Thoracic aorta (tissue), 2 donors: ENCODE data around the gene ZRANB3. TPM values are rescaled to one million over a fixed set of nuclear protein-coding genes. Genes with fewer than 3 reads are reported as not detected.

Experiments used
- ATAC-seq: fragments of 150-250 bp; one replicate; pipeline ENCODE4 v1.8.0; 2017; ENCODE audit warnings: low read depth; ENCODE audit not compliant: insufficient number of reproducible peaks, low FRiP score
- DNase-seq: peaks from one replicate; pipeline ENCODE4 v3.0.0-alpha.2; 2020; ENCODE audit warnings: low spot score
- H3K27ac ChIP-seq, 2 donors: fragments of 200-600 bp; sonication (generic); 1 replicate in 1 of 2; 2 replicates in 1 of 2; pipeline ENCODE4 v1.5.1; 2016; ENCODE audit warnings: mild to moderate bottlenecking in 2 of 2, moderate library complexity in 2 of 2
- H3K27me3 ChIP-seq: fragments of 200-600 bp; sonication (generic); replicated peaks from 2 replicates; pipeline ENCODE4 v1.6.0; 2016; ENCODE audit warnings: mild to moderate bottlenecking; ENCODE audit not compliant: insufficient read depth
- H3K36me3 ChIP-seq: fragments of 200-600 bp; sonication (generic); one replicate; pipeline ENCODE4 v1.5.1; 2016
- H3K4me1 ChIP-seq, 2 donors: fragments of 200-600 bp; sonication (generic); 1 replicate in 1 of 2; 2 replicates in 1 of 2; pipeline versions ENCODE4 v1.5.1 to v1.6.0; 2016; ENCODE audit warnings: low read depth in 2 of 2, mild to moderate bottlenecking in 1 of 2; ENCODE audit not compliant: control insufficient read depth in 1 of 2
- H3K4me3 ChIP-seq: fragments of 200-600 bp; sonication (generic); 2 replicates; pipeline ENCODE4 v1.5.1; 2016; ENCODE audit warnings: mild to moderate bottlenecking
- H3K9me3 ChIP-seq: fragments of 200-600 bp; sonication (generic); 2 replicates; pipeline ENCODE4 v1.5.1; 2016
- total RNA-seq, 2 donors: library from RNA; depleted of rRNA; stranded (reverse); fragments of >200 nt; gene quantifications; one replicate each; pipeline versions ENCODE4 v1.1.0 to v1.2.3, GENCODE V29; 2016
- TF ChIP-seq, protein P1 (sequence below): fragments of 200-600 bp; sonication (generic); IDR thresholded peaks from one replicate; pipeline ENCODE4 v1.5.1; 2019; ENCODE audit warnings: antibody characterized with exemption

Gene ZRANB3
- total RNA-seq, 2 donors from 2014 or later: 3.2 to 4.2 TPM

DNA sequence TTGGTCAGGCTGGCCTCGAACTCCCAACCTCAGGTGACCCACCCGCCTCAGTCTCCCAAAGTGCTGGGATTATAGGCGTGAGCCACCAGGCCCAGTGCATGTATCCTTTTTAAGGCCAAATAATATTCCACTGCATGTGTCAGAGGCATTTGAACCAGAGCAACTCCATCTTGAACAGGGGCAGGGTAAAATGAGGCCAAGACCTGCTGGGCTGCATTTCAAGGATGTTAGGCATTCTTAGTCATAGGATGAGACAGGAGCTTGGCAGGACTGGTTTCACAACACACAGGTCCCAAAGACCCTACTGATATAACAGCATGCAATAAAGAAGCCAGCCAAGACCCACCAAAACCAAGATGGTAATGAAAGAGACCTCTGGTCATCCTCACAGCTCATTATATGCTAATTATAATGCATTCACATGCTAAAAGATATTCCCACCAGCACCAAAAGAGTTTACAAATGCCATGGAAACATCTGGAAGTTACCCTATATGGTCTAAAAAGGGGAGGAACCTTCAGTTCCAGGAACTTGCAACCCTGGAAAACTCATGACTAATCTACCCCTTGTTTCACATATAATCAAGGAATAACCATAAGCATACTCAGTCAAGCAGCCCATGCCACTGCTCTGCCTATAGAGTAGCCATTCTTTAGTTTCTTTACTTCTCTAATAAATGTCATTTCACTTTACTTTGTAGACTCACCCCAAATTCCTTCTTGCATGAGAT, 274.3 kb downstream of the ZRANB3 start:
- Histone ChIP-seq H3K27ac (no peak overlapping the region), H3K27me3 (no peaks in the 10 kb centered on the region), H3K9me3 (no peaks in the 10 kb centered on the region), H3K4me3 (no peak overlapping the region), H3K4me1 (no peaks in the 10 kb centered on the region), H3K36me3 (no peaks in the 10 kb centered on the region)
- TF ChIP-seq, protein P1, sequence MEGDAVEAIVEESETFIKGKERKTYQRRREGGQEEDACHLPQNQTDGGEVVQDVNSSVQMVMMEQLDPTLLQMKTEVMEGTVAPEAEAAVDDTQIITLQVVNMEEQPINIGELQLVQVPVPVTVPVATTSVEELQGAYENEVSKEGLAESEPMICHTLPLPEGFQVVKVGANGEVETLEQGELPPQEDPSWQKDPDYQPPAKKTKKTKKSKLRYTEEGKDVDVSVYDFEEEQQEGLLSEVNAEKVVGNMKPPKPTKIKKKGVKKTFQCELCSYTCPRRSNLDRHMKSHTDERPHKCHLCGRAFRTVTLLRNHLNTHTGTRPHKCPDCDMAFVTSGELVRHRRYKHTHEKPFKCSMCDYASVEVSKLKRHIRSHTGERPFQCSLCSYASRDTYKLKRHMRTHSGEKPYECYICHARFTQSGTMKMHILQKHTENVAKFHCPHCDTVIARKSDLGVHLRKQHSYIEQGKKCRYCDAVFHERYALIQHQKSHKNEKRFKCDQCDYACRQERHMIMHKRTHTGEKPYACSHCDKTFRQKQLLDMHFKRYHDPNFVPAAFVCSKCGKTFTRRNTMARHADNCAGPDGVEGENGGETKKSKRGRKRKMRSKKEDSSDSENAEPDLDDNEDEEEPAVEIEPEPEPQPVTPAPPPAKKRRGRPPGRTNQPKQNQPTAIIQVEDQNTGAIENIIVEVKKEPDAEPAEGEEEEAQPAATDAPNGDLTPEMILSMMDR: no peak
- no peak for ATAC-seq
- DNase-seq: no peak

DNA sequence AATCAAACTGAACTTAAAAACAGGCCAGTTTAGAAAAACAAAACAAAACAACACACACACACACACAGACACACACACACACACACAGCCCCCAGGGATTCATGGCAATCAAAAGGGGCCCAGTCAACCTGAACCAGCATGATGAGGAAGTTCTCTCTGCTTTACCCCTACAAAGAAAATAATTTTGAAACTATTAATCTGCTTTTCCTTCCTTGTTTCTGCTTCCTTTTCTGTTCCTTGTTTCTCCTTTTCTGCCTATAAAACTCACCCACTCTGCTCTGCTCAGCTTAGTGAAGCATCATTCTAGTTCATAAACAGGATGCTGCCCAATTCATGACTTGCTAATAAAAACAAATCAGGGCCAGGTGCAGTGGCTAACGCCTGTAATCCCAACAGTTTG, 275.8 kb downstream of the ZRANB3 start:
- Histone ChIP-seq H3K9me3 (peaks cover 4% of the 10 kb centered on the region), H3K36me3 (no peaks in the 10 kb centered on the region), H3K4me1 (no peaks in the 10 kb centered on the region), H3K27ac (no peak overlapping the region), H3K27me3 (no peaks in the 10 kb centered on the region), H3K4me3 (no peak overlapping the region)
- DNase-seq: no peak
- no peak for ATAC-seq
- TF ChIP-seq, protein P1: no peak

DNA sequence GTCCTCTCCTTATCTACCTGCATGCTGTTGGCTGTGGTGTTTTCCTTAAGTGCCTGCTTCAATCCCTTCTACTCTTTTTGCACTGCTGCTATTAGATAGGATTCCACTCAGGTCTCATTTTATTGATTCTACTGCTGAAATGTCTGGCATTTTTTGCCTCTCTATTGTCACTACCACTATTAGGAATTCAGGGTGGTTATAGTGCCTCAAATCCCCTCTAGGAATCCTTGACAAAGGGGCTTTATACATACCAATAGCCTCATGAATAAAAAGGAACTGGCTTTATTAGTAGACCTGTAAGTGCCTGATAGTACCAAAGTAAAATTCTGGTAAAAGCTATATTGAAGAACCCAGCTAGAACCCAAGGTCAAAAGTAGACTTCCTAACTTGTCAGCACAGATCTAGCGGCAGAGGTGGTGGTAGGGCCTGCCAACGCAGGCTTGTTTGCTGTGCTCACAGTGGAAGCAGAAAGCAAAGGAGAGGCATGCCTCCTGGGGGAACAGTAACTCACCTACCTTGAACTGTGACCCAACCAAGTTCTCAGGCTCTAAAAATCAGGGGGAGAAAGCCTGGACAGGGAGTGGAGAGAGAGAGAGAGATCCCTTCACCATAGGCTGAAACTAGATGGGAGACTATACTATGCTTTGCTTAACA, 278.1 kb downstream of the ZRANB3 start:
- no peak for DNase-seq
- H3K9me3 ChIP-seq: peaks cover 4% of the 10 kb centered on the region
- H3K36me3 ChIP-seq: no peaks in the 10 kb centered on the region
- H3K27ac ChIP-seq: no peak overlapping the region
- ATAC-seq: no peak
- H3K4me3 ChIP-seq: no peak overlapping the region
- TF ChIP-seq, protein P1: no peak
- H3K4me1 ChIP-seq: no peaks in the 10 kb centered on the region
- no peaks in the 10 kb centered on the region for H3K27me3 ChIP-seq

DNA sequence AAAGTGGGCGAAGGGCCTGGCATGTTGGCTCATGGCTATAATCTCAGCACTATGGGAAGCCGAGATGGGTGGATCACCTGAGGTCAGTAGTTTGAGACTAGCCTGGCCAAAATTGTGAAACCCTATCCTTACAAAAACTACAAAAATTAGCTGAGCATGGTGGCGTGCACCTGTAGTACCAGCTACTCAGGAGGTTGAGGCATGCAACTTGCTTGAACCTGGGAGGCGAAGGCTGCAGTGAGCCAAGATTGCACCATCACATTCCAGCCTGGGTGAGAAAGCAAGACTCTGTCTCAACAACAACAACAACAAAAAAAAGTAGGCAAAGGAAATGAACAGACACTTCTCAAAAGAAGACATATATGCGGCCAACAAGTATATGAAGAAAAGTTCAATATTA, 282.4 kb downstream of the ZRANB3 start:
- no peak for ATAC-seq
- no peak for DNase-seq
- no peaks in the 10 kb centered on the region for H3K4me1 ChIP-seq

DNA sequence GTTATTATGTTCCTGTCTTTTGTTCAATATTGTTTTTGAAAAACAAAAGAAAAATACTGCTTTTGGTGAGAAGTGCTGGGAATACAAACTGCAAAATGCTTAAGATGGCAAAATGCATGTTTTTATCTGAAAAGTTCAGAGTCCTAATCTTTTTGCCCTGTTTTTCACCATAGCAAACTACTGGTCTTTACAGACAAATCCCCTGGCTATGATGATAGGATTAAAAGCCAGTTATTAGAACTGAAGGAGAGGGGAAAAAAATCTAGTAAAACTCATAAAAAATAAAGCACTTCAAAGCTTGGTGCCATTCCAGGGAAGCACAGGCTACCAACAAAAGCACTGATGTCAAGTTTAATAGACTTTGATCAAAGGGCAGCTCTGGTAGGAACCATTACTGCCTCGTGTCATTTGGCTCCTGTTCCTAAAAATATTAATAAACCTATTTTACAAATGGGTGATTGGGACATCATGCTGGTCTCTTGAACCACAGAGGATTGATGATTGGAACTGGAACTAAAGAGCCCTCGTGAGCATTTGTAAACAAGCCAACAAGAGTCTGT, 284.2 kb downstream of the ZRANB3 start:
- H3K4me1 ChIP-seq: no peaks in the 10 kb centered on the region
- DNase-seq: no peak
- ATAC-seq: no peak
- H3K4me3 ChIP-seq: no peak overlapping the region
- peaks cover 4% of the 10 kb centered on the region for H3K9me3 ChIP-seq
- no peak overlapping the region for H3K27ac ChIP-seq
- no peaks in the 10 kb centered on the region for H3K36me3 ChIP-seq
- no peaks in the 10 kb centered on the region for H3K27me3 ChIP-seq
- TF ChIP-seq, protein P1: no peak

More for the DNA sequence above, 282.4 kb downstream of the ZRANB3 start:
- Histone ChIP-seq H3K36me3 (no peaks in the 10 kb centered on the region), H3K9me3 (peaks cover 4% of the 10 kb centered on the region), H3K27ac (no peak overlapping the region), H3K4me3 (no peak overlapping the region), H3K27me3 (no peaks in the 10 kb centered on the region)
- TF ChIP-seq, protein P1: no peak
